HG02938 (cell line): ENCODE measurements around the gene PRDX5.

Experiments used
- ATAC-seq: cut with Tn5 transposase; IDR thresholded peaks from one replicate; pipeline ENCODE4 v1.9.1; 2021; ENCODE audit warnings: mild to moderate bottlenecking, moderate library complexity; ENCODE audit not compliant: unreplicated experiment

The PRDX5 gene

DNA sequence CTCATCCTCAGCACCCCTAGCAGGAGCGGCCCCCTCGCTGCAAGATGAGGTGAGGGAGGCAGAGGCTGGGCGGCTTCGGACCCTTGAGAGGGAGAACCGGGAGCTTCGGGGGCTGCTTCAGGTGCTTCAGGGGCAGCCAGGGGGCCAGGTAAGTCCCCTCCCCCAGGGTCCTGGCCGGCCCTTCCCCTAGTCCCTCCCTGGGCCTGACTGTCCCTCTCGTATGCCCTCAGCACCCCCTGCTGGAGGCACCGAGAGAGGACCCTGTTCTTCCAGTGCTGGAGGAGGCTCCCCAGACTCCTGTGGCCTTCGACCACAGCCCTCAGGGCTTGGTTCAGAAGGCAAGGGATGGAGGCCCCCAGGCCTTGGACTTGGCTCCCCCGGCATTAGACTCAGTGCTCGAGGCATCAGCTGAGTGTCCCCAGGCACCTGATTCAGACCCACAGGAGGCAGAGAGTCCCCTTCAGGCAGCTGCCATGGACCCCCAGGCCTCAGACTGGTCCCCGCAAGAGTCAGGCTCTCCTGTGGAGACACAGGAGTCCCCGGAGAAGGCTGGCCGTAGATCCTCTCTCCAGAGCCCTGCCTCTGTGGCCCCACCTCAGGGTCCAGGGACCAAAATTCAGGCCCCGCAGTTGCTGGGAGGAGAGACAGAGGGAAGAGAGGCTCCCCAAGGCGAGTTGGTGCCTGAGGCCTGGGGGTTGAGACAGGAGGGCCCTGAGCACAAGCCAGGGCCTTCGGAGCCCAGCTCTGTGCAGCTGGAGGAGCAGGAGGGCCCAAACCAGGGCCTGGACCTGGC is 26.0 kb downstream of the PRDX5 start:
- ATAC-seq, result no peak

DNA sequence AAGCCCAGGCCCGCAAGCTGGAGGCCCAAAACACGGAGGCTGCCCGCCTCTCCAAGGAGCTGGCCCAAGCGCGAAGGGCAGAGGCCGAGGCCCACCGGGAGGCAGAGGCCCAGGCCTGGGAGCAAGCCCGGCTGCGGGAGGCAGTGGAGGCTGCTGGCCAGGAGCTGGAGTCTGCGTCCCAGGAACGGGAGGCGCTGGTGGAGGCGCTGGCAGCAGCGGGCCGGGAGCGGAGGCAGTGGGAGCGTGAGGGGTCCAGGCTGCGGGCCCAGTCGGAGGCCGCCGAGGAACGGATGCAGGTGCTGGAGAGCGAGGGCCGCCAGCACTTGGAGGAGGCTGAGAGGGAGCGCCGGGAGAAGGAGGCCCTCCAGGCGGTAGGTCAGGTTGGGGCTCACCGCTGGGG is 26.9 kb downstream of the PRDX5 start:
- ATAC-seq, result no peak

DNA sequence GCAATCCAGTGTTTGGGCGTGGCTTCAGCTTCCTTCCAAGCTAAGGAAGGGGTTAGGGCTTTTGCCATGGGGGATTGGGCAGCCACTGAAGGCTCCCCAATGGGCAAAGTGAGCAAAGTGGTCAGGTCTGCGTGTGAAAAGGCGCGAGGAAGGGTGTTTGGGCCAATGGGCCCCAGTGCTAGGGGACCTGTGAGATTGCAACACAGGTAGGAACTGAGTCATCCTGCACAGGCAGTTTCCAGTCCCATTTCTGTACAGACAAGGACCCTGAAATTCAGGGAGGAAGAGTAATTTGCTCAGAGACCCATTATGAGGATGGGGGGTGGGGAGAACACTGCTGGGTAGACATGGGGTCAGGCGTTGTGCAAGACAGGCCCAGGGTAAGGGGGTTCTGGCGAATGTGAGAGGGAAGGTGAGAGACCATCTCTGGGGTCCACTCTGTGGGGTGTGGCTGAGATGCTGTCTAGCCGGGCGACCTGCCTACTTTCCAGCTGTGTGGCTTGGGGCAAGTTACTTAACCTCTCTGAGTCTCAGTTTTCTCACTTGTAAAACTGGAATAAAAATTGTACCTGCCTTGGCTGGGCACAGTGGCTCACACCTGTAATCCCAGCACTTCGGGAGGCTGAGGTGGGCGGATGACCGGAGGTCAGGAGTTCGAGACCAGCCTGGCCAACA is 29.4 kb downstream of the PRDX5 start:
- ATAC-seq, result no peak

DNA sequence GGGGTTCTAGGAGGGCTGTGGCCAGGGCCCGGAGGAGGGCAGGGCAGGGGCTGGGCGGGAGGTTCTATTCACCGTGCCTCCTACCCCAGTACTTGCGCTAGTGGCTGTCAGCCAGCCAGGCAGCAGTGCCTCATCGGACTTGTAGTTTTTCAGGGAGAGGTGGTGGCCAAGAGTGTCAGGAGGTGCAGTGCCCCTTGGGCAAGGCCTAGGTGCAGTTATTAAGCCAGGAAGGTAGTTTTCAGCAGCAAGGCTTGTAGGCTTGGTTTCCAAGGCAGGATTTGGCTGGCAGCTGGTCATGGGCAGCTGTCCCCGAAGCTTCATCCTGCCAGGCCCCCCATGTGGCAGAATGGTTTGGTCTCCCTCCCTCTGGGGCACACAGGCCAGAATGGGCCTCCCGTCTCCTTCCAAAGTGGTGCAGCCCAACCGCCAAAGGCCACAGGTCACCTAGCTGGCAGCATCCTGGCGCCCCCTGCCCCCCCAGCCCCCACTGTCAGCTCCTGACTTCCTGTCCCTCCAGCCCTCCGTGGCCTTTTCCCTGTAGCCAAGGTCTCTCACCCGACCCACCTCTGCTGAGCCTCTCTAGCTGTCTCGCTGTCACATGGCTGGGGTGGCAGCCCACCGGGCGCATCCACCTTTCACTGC is 30.6 kb downstream of the PRDX5 start:
- no peak for ATAC-seq

DNA sequence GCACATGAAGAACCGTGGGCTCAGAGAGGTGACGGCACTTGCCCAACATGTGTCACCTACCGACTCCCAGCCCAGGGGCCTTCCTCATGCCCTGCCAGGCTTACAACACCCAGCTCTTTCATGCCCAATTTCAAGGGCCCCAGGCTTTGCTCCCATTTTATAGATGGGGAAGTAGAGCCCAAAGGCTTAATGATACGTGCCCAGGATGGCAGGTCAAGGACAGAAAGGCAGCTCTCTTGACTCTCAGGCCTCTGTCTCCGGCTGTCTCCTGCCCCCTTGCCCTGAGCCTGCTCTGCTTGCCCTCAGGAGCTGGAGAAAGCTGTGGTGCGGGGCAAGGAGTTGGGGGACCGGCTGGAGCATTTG is 31.1 kb downstream of the PRDX5 start:
- no peak for ATAC-seq

DNA sequence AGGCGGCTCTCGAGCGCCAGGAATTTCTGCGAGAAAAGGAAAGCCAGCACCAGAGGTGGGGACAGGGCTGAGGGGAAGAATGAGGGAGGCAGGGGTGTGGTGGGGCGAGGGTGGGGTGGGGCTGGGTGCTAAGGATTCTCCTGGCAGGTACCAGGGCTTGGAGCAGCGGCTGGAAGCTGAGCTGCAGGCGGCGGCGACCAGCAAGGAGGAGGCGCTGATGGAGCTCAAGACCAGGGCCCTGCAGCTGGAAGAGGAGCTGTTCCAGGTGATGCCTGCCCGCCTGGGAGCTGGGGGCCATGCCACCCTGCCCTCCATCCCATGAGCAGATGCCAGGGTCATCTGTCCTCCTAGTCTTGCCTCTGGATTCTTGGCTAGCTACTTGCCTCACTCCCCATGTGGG is 31.5 kb downstream of the PRDX5 start:
- no peak for ATAC-seq

DNA sequence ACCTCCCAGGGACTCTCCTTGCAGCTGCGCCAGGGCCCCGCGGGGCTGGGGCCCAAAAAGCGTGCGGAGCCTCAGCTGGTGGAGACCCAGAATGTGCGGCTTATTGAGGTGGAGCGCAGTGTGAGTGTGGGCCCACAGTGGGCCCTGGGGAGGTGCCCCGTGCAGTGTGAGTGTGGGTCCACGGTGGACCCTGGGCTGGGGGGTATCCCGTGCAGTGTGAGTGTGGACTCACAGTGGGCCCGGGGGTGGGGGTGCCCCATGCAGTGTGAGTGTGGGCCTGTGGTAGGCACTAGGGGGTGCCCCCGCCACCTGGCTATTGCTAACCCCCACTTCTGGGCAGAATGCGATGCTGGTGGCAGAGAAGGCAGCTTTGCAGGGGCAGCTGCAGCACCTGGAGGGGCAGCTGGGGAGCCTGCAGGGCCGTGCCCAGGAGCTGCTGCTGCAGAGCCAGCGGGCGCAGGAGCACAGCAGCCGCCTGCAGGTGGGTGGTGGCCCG is 33.3 kb downstream of the PRDX5 start:
- ATAC-seq, result no peak

DNA sequence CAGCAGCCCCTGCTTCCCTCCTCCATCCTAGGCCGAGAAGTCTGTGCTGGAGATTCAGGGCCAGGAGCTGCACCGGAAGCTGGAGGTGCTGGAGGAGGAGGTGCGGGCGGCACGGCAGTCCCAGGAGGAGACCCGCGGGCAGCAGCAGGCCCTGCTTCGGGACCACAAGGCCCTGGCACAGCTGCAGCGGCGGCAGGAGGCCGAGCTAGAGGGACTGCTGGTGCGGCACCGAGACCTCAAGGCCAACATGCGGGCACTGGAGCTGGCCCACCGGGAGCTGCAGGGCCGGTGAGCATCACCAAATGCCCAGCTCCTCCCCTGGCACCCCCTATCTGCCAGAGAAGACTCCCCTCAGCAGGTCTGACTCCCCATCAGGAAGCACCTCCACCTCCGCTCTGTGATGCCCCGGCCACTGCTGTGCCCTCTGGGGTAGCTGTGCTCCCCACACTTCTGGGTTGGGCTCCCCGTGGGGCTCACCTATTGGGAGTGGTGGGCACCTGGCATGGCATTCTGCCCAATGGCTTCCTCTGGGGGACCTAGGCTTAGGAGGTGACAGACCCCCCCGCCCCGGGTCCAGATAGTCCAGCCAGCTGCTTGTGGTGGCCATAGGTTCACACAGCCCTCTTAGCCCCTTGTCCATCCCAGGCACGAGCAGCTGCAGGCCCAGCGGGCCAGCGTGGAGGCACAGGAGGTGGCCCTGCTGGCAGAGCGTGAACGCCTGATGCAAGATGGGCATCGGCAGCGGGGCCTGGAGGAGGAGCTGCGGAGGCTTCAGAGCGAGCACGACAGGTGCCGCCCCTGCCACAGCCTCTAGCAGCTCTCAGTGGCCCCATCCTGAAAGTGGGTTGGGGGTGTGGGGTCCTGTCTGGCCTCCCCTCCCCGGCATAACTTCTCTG is 34.4 kb downstream of the PRDX5 start:
- ATAC-seq, result no peak

DNA sequence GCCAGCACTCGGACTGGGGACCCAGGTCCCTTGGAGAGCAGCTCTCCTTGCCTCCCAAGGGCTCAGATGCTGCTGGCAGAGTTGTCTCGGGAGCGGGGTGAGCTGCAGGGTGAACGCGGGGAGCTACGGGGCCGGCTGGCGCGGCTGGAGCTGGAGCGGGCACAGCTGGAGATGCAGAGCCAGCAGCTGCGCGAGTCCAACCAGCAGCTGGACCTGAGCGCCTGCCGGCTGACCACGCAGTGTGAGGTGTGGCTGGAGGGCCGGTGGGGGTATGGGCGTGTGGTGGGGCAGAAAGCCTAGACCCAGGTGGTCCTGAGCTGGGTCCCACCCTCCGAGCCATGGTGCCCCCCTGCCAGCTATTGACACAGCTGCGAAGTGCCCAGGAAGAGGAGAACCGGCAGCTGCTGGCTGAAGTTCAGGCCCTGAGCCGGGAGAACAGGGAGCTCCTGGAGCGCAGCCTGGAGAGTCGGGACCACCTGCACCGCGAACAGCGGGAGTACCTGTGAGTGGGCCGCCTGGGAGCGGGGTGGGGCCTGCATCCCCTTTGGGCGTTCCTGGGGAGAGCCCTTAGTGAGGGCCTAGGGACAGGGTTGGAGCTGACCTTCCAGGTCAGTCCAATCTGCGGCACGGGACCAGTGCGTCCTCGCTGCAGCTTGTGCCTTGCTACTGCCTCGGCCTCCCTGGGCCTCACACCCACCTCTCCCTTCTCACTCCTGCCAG is 35.2 kb downstream of the PRDX5 start:
- no peak for ATAC-seq

DNA sequence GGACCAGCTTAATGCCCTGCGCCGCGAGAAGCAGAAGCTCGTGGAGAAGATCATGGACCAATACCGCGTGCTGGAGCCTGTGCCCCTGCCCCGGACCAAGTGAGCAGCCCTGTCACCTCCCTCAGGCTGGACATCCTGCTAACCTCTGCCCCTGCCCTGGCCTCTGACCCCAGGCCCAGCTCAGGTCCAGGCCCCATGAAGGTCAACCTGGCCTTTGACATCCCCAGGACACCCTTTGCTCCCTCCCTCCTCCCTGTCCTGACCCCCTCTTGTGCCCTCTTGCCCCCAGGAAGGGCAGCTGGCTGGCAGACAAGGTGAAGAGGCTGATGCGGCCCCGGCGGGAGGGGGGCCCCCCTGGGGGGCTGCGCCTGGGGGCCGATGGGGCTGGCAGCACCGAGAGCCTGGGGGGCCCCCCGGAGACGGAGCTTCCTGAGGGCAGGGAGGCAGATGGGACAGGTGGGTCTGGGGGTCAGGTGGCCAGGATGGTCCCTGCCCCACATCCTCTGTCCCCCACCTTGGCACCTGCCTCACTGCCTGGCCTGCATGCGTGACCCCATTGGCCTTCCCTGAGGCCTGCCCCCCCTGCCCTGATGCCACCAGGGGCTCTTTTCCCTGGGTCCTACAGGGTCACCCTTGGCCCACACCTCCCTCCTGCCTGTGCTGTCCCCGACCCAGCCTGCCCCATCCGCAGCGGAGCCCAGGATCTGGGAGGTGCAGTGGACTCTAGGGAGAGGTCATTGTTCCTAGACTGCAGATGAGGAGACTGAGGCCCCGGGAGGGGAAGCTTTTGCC is 36.0 kb downstream of the PRDX5 start:
- no peak for ATAC-seq

DNA sequence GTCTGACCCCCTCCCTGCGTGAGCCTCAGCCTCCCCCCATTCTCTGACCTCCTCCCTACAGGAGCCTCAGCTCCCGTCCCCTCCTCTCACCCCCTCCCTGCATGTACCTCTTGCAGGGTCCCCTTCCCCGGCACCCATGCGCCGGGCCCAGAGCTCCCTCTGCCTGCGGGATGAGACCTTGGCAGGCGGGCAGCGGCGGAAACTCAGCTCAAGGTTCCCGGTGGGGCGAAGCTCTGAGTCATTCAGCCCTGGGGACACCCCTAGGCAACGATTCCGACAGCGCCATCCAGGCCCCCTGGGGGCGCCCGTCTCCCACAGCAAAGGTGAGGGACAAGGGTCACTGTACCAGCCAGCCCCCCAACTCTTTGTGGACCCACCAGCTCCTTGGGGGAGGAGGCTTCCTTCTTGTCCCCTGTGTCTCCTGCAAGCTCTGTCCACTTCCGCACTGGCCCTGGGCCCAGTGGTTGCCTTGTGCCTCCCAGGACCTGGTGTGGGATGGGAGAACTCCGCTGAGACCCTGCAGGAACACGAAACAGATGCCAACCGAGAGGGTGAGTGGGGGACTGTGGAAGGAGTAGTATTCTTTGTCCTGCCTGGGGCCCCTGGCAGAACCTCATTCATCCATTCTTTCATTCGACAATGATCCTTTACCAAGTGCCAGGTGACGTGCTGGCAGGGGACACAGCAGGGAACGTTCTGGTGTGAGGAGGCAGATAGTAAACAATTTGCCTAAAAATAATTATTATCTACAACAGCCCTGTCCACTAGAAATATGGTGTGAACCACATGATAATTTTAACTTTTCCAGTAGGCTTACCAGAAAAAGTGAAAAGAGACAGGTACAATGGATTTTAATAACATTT is 37.4 kb downstream of the PRDX5 start:
- ATAC-seq, result no peak

DNA sequence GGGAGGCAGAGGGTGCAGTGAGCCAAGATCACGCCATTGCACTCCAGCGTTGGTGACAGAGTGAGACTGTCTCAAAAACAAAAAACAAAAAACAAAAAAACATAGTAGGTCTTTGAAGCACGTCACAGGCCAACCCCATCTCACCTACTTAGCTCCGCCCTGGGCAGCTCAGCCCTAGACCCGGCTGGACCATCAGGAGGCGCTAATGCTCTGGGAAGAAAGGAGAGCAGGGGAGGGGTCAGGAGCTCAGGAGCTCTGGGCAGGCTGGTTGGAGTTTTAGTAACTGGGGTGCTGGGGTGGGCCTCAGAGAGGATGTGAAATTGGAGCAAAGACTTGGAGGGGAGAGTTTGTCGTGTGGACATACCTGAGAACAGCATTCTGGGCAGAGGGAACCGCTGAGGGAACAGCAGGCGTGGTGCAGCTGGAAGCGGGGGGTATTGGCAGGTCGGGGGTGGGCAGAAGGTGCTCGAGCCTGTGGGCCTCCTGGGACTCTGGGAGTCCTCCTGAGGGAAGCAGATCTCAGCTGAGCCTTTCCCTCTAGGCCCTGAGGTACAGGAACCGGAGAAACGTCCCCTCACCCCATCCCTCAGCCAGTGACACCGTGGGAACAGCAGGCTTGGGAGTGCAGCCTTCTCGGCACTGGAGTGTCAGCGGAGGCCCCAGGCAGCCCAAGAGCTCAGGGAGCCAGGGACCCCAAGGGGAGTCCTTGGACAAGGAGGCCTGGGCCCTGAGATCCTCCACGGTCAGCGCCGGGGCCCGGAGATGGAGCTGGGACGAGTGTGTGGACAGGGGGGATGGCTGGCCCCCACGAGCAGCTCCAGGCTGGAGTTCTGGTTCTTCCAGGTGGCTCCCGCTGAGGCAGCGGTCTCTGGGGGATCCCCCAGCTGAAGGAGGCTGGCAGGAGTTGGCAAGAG is 38.8 kb downstream of the PRDX5 start:
- ATAC-seq, result no peak

DNA sequence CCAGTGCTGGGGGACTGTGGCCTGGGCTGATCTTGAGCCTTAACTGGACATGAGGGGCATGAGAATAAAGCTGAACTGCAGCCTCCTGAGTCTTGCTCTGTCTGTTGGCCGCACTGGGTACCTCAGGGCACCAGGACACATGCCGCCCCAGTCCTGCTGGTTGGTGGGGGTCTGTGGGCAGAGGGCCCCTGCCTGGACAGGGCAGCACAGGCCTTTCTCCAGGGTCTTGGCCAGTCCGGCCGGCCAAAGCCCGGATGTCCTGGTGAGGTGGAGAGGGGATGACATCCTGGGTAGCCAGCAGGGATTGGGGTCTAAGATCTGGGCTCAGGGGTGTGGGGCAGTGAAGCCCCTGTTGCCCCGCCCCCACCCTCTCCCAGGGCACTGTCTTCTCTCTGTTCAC is 39.5 kb downstream of the PRDX5 start:
- ATAC-seq, result no peak

DNA sequence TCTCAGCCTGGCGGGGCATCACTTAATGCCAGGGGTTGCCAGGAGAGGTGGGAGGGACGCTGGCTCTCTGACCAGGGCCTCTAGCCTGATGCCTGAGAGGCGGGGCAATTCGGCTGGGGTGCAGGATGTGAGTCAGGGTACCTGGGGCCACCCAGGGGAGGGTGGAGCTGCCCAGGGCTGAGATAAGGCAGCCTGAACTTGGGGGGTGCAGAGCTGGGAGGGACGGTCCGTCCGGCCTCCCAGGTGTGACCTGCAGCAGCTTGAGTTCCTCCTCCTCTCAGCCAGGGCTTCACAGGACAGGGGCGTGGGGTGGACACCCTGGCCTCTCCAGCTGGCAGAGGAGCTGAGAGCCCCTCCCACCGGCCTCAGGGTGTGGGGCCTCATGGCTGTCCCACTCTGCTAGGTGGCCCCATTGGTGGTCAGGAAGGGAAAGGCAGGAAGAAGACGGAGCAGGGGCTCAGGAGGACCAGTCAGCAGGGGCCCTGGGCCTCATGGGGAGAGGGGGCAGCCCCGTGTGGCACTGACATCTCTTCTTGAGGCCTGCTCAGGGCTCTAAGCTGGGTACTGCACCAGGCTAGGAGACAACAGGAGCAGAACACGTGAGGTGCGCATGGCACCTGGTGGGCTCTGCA is 40.1 kb downstream of the PRDX5 start:
- no peak for ATAC-seq

DNA sequence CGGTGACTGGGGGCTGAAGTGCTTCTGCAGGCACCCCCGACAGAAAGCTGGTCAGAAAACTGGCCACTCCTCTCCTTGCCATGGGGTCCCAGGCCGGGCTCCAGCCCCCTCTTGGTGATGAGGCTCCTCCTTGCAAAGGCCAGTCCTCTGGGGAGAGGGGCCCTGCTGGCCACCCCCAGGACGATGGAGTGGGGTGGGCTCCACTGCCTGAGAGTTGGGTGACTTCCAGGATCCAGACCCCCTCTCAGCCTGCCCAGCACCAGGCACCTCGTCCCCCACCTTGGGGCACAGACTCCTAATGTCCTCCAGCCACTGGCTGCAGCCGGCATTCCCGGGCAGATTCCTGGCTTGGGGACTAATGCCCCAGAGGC is 40.6 kb downstream of the PRDX5 start:
- no peak for ATAC-seq

DNA sequence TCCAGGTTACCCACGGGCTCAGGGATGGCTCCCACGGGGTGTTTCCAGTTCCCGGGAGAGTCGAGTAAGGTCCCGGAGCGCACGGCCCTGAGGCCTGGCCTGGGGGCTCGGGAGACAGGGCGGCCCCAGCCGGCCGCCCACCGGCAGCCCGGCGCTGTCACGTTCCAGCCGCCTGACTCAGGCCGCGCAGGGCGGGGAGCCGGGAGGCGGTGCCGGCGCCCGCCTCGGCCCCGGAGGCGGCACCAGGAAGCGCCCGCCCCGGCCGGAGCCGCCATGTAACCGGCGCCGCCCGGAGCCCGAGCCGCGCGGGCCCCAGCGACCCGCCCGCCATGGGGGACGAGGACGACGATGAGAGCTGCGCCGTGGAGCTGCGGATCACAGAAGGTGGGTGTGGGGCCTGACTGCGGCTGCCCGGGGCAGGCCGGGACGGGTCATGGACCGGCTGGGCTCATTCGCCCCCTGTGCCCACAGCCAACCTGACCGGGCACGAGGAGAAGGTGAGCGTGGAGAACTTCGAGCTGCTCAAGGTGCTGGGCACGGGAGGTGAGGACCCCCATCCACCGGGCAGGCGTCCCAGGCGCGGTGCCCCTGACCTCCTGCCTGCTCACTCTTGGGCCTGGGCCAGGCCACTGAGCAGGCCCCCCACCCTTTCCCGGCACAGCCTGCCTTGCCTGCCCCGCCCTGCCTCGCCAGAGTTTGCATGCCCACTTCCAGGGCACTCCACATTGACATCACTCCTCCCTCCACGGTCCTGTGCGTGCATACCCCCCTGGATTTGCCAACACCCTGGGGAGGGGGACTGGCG is 41.2 kb downstream of the PRDX5 start, which contains the start of gene RPS6KA4:
TSS of gene RPS6KA4 (plus strand) at position 256 of the 805 bp plus-strand sequence. CDS start at position 330, 74 bp downstream.
- no peak for ATAC-seq
